Lower lobe of right lung (tissue), 2 donors: ENCODE results near the gene CBFA2T3. TPM values are rescaled to one million over a fixed set of nuclear protein-coding genes. Genes with fewer than 3 reads are reported as not detected.
A peak's percentile ranks its signal among the peaks of the same experiment; 100 is the strongest.

ENCODE experiments used
- ATAC-seq, 2 donors: fragments of 200-7000 bp; cut with Tn5 transposase; one replicate each; pipeline ENCODE4 v1.9.1; 2020 to 2022; ENCODE audit warnings: mild to moderate bottlenecking in 2 of 2, moderate library complexity in 2 of 2
- DNase-seq: peaks from one replicate; pipeline ENCODE4 v3.0.0-alpha.2; 2020
- H3K27ac ChIP-seq: fragments of 200-600 bp; one replicate; pipeline ENCODE4 v1.8.0; 2022
- H3K27me3 ChIP-seq: fragments of 200-600 bp; one replicate; pipeline ENCODE4 v1.8.0; 2022; ENCODE audit warnings: low read depth
- H3K36me3 ChIP-seq: fragments of 200-600 bp; one replicate; pipeline ENCODE4 v1.8.0; 2022; ENCODE audit warnings: mild to moderate bottlenecking
- H3K4me1 ChIP-seq: fragments of 200-600 bp; one replicate; pipeline ENCODE4 v1.8.0; 2022
- H3K4me3 ChIP-seq: fragments of 200-600 bp; one replicate; pipeline ENCODE4 v1.8.0; 2022; ENCODE audit warnings: mild to moderate bottlenecking
- H3K9me3 ChIP-seq: fragments of 200-600 bp; one replicate; pipeline ENCODE4 v1.8.0; 2022
- CTCF ChIP-seq: fragments of 200-600 bp; IDR thresholded peaks from one replicate; pipeline ENCODE4 v1.8.0; 2022; ENCODE audit warnings: antibody characterized with exemption, mild to moderate bottlenecking
- intact Hi-C: fragments of 100-400 bp; cut with DNase I; formaldehyde crosslinking; loops from one replicate; pipeline ENCODE4 v1.11.0; 2022
- total RNA-seq: library from RNA; stranded (reverse); fragmentation: NEBNext Ultra II Directional; extraction: Animal tissue kit (Norgen Biotek cat#: 25700); gene quantifications from one replicate; pipeline ENCODE4 v1.2.1, GENCODE V29; 2021
- donor health status: DM: no; HTN: yes; CAD: no; lungs with severe emphysema.

The CBFA2T3 gene
- total RNA-seq, 1 donor from 2014 or later = 14.3 TPM

- H3K9me3 ChIP-seq = no peaks in the 10 kb centered on the region
- H3K4me1 ChIP-seq = no peaks in the 10 kb centered on the region
- ATAC-seq (no peak), DNase-seq (peak; percentile 24)
- intact Hi-C loops = no loop called here
- no peak for TF ChIP-seq CTCF
- H3K27me3 ChIP-seq = peaks cover 12% of the 10 kb centered on the region
- H3K4me3 ChIP-seq = no peak overlapping the region
- no peaks in the 10 kb centered on the region for H3K36me3 ChIP-seq
- no peak overlapping the region for H3K27ac ChIP-seq
These were observed 36.8 kb upstream of the CBFA2T3 start for GRCh38 chr16:89013692-89014402.

GRCh38 chr16:89013111-89013510, 36.1 kb upstream of the CBFA2T3 start:
- no peak for TF ChIP-seq CTCF
- Histone ChIP-seq H3K4me3 (no peak overlapping the region), H3K9me3 (no peaks in the 10 kb centered on the region), H3K4me1 (no peaks in the 10 kb centered on the region), H3K27me3 (peaks cover 8% of the 10 kb centered on the region), H3K27ac (no peak overlapping the region), H3K36me3 (no peaks in the 10 kb centered on the region)
- DNase-seq (no peak), ATAC-seq (no peak)
- intact Hi-C loops = no loop called here

- Histone ChIP-seq H3K9me3 (no peaks in the 10 kb centered on the region), H3K27ac (no peak overlapping the region), H3K4me3 (no peak overlapping the region), H3K4me1 (no peaks in the 10 kb centered on the region), H3K36me3 (no peaks in the 10 kb centered on the region), H3K27me3 (peaks cover 9% of the 10 kb centered on the region)
- ATAC-seq = no peak
- intact Hi-C loops = no loop called here
- no peak for TF ChIP-seq CTCF
- DNase-seq = no peak
These were observed 35.6 kb upstream of the CBFA2T3 start for GRCh38 chr16:89012622-89012995.

- peaks cover 13% of the 10 kb centered on the region for H3K27me3 ChIP-seq
- no peak overlapping the region for H3K27ac ChIP-seq
- H3K4me3 ChIP-seq = no peak overlapping the region
- no peak for DNase-seq
- intact Hi-C loops = no loop called here
- no peaks in the 10 kb centered on the region for H3K4me1 ChIP-seq
- H3K9me3 ChIP-seq = no peaks in the 10 kb centered on the region
- ATAC-seq = no peak
- no peak for TF ChIP-seq CTCF
- H3K36me3 ChIP-seq = no peaks in the 10 kb centered on the region
These were observed 35.1 kb upstream of the CBFA2T3 start for GRCh38 chr16:89011909-89012621.

GRCh38 chr16:89010210-89010925, 33.4 kb upstream of the CBFA2T3 start:
- no peak overlapping the region for H3K4me3 ChIP-seq
- H3K27ac ChIP-seq = no peak overlapping the region
- no peak for TF ChIP-seq CTCF
- intact Hi-C loops = no loop called here
- no peaks in the 10 kb centered on the region for H3K4me1 ChIP-seq
- no peaks in the 10 kb centered on the region for H3K9me3 ChIP-seq
- H3K36me3 ChIP-seq = no peaks in the 10 kb centered on the region
- no peak for ATAC-seq
- H3K27me3 ChIP-seq = peaks cover 23% of the 10 kb centered on the region
- DNase-seq = no peak
